ENCODE data around the gene CCL2. TPM values are rescaled to one million over a fixed set of nuclear protein-coding genes. Genes with fewer than 3 reads are reported as not detected.

Gene CCL2
- total RNA-seq, 1 donor from 2014 or later = not detected

GRCh38 chr17:34248511-34249024 is 6.5 kb upstream of the CCL2 start:
- peak; percentile 52 for DNase-seq (ENCODE audit: low read depth)
- FAIRE-seq = no peak
- TF ChIP-seq, protein P1, sequence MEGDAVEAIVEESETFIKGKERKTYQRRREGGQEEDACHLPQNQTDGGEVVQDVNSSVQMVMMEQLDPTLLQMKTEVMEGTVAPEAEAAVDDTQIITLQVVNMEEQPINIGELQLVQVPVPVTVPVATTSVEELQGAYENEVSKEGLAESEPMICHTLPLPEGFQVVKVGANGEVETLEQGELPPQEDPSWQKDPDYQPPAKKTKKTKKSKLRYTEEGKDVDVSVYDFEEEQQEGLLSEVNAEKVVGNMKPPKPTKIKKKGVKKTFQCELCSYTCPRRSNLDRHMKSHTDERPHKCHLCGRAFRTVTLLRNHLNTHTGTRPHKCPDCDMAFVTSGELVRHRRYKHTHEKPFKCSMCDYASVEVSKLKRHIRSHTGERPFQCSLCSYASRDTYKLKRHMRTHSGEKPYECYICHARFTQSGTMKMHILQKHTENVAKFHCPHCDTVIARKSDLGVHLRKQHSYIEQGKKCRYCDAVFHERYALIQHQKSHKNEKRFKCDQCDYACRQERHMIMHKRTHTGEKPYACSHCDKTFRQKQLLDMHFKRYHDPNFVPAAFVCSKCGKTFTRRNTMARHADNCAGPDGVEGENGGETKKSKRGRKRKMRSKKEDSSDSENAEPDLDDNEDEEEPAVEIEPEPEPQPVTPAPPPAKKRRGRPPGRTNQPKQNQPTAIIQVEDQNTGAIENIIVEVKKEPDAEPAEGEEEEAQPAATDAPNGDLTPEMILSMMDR (IDR thresholded peaks at IDR 0.05; ENCODE audit: insufficient read depth, low read length, severe bottlenecking) = no peak
- H3K4me3 ChIP-seq (ENCODE audit: low read depth, low read length) = no peak overlapping the region
- H3K36me3 ChIP-seq (ENCODE audit: control insufficient read depth, insufficient read depth, low read length) = no peaks in the 10 kb centered on the region
- H3K27me3 ChIP-seq (ENCODE audit: control insufficient read depth, insufficient read depth, low read length) = no peaks in the 10 kb centered on the region

DNA sequence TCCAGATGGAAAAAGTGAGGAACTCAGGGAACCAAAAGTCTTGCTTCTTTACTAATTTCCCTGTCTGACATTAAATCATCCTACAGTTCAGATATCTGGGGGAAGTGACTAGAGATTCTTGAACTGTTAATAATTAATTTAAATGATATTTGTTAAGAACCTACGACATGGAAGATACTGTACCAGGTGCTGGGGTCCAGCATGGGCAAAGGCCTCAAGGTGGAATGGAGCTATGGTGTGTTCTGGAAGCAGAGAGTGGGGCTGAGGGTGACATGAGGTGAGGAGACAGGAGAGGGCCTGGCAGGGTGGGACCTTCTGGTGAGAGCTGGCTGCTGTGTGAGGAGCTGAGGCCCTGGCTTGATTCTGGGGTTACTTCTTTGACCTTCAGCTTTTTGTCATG is 6.0 kb upstream of the CCL2 start:
- Histone ChIP-seq H3K36me3 (ENCODE audit: control insufficient read depth, insufficient read depth, low read length) (no peaks in the 10 kb centered on the region), H3K4me3 (ENCODE audit: low read depth, low read length) (no peak overlapping the region), H3K27me3 (ENCODE audit: control insufficient read depth, insufficient read depth, low read length) (no peaks in the 10 kb centered on the region)
- DNase-seq (ENCODE audit: low read depth) (no peak), FAIRE-seq (no peak)
- TF ChIP-seq, protein P1 (IDR thresholded peaks at IDR 0.05; ENCODE audit: insufficient read depth, low read length, severe bottlenecking) = no peak

GRCh38 chr17:34249478-34249877 is 5.6 kb upstream of the CCL2 start:
- Histone ChIP-seq H3K4me3 (ENCODE audit: low read depth, low read length) (no peak overlapping the region), H3K27me3 (ENCODE audit: control insufficient read depth, insufficient read depth, low read length) (no peaks in the 10 kb centered on the region), H3K36me3 (ENCODE audit: control insufficient read depth, insufficient read depth, low read length) (no peaks in the 10 kb centered on the region)
- DNase-seq (ENCODE audit: low read depth) = no peak
- TF ChIP-seq, protein P1 (IDR thresholded peaks at IDR 0.05; ENCODE audit: insufficient read depth, low read length, severe bottlenecking) = no peak
- FAIRE-seq = no peak

DNA sequence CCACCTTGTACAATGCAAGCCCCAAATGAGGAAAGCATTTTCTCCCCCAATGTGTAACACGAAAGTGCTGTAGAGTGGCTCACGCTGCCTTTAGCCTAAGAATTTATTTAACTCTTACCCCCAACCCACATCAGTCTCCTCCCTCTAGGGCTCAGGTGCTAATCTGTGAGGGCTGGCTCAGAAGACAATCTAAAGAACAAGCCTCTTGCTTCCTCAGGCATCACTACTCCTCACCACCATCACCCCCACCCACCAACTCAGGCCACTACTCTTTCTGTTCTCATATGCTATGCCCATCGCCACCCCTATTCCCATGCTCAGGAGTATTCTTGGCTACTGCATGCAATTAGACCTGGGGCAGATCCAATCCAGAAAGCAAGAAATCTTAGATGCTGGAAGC is 3.9 kb upstream of the CCL2 start:
- no peak for FAIRE-seq
- TF ChIP-seq, protein P1 (IDR thresholded peaks at IDR 0.05; ENCODE audit: insufficient read depth, low read length, severe bottlenecking) = no peak

GRCh38 chr17:34252095-34252443 is 3.0 kb upstream of the CCL2 start:
- TF ChIP-seq, protein P1 (IDR thresholded peaks at IDR 0.05; ENCODE audit: insufficient read depth, low read length, severe bottlenecking) = no peak
- DNase-seq (ENCODE audit: low read depth) (no peak), FAIRE-seq (no peak)

More for the DNA sequence above, 3.9 kb upstream of the CCL2 start:
- Histone ChIP-seq H3K27me3 (ENCODE audit: control insufficient read depth, insufficient read depth, low read length) (no peaks in the 10 kb centered on the region), H3K4me3 (ENCODE audit: low read depth, low read length) (no peak overlapping the region), H3K36me3 (ENCODE audit: control insufficient read depth, insufficient read depth, low read length) (no peaks in the 10 kb centered on the region)
- DNase-seq (ENCODE audit: low read depth) = no peak

DNA sequence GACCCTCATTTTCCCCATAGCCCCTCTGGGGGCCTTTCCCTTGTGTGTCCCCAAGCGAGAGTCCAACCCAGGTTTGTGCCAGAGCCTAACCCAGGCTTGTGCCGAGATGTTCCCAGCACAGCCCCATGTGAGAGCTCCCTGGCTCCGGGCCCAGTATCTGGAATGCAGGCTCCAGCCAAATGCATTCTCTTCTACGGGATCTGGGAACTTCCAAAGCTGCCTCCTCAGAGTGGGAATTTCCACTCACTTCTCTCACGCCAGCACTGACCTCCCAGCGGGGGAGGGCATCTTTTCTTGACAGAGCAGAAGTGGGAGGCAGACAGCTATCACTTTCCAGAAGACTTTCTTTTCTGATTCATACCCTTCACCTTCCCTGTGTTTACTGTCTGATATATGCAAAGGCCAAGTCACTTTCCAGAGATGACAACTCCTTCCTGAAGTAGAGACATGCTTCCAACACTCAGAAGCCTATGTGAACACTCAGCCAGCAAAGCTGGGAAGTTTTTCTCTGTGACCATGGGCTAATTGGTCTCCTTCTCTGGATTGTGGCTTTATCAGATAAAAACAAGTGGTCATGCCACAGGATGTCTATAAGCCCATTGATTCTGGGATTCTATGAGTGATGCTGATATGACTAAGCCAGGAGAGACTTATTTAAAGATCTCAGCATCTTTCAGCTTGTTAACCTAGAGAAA is 2.5 kb upstream of the CCL2 start:
- FAIRE-seq (no peak), DNase-seq (ENCODE audit: low read depth) (peak; percentile 16)
- Histone ChIP-seq H3K4me3 (ENCODE audit: low read depth, low read length) (no peak overlapping the region), H3K36me3 (ENCODE audit: control insufficient read depth, insufficient read depth, low read length) (no peaks in the 10 kb centered on the region), H3K27me3 (ENCODE audit: control insufficient read depth, insufficient read depth, low read length) (no peaks in the 10 kb centered on the region)
- TF ChIP-seq, protein P1 (IDR thresholded peaks at IDR 0.05; ENCODE audit: insufficient read depth, low read length, severe bottlenecking) = no peak

More at GRCh38 chr17:34252095-34252443, 3.0 kb upstream of the CCL2 start:
- no peaks in the 10 kb centered on the region for H3K36me3 ChIP-seq (ENCODE audit: control insufficient read depth, insufficient read depth, low read length)
- no peaks in the 10 kb centered on the region for H3K27me3 ChIP-seq (ENCODE audit: control insufficient read depth, insufficient read depth, low read length)
- no peak overlapping the region for H3K4me3 ChIP-seq (ENCODE audit: low read depth, low read length)
